Hepatic stellate cell (primary cell): ENCODE results near the gene SF3B5.
"Not testable (repeated sequence)": the region's sequence is repeated elsewhere in the genome, so short reads cannot be mapped to it uniquely, and the experiment has no call there.

Experiments used
- DNase-seq: peaks from one replicate; pipeline ENCODE4 v3.0.0; 2011; ENCODE audit warnings: low spot score

SF3B5 gene

GRCh38 chr6:144063744-144064401 is 31.5 kb downstream of the SF3B5 start:
- peak; percentile 62 for DNase-seq

GRCh38 chr6:144063246-144063743 is 32.1 kb downstream of the SF3B5 start:
- no peak for DNase-seq

- no peak for DNase-seq
Measured at GRCh38 chr6:144062786-144063185, 32.6 kb downstream of the SF3B5 start.

GRCh38 chr6:144059139-144059538 is 36.2 kb downstream of the SF3B5 start:
- no peak for DNase-seq

DNA sequence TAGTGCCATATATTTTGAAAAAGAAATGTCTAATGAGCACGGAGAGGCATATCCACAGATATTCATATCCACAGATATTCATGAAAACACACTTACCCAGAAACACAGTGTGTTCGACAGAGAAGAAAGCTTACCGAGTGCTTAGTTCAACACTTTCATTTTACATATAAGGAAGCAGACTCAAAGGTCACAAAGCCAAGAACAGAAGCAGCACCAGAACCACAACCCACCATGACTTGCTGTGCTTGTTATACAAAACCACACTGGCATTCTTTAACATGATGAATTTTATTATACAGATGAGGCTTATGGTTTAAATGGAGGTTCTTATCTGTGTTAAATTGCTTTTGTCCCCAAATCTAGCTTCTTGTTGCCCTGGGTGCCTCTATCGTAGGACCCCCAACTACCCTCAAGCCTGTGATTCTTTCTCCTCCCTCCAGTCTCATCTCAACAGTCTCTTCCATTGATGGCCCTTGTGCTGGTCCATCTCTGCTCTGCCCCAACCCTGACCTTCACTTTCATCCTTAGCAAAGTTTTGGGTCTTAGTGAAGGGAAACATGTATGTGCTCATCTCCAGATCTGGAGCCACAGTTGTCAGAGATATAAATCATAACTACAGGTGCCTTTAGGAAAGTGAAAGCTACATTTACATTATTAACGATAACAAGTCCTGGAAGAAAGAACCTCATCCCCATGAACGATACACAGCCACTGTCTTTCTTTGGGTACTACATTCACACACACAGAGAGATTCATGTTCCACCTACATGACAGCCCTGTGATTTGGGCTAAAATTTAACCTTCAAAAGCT is 40.0 kb downstream of the SF3B5 start:
- DNase-seq, result no peak

- DNase-seq, result no peak
Measured at GRCh38 chr6:144053601-144054000, 41.8 kb downstream of the SF3B5 start.

DNA sequence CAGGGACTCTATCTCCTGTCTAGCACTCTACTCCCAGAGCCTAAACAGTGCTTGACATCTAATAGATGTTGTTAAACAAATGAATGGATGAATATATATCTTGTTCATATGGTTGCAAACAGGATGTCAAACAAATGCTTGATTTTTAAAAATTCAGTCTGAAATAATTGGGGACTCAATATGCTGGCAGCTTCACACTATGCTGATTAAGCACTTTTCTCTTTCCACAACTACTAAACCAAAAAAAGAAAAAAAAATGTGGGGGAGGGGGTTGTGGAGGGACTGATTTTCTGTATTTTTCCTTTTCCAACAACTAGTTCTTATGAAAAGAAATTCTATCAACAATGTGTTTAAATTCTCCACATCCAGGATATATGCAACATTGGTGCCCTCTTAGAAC is 42.9 kb downstream of the SF3B5 start:
- DNase-seq, result no peak

DNA sequence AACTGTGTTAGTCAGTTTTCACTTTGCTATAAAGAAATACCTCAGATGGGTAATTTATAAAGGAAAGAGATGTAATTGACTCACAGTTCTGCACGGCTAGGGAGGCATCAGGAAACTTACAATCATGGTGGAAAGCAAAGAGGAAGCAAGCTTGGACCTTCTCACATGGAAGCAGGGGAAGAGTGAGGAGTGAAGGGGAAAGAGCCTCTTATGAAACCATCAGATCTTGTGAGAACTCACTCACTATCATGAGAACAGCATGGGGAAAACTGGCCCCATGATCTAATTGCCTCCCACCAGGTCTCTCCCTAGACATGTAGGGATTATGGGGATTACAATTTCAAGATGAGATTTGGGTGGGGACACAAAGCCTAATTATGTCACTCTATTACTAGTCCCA is 46.0 kb downstream of the SF3B5 start:
- DNase-seq, result no peak

- no peak for DNase-seq
Measured at GRCh38 chr6:144047688-144048087, 47.7 kb downstream of the SF3B5 start.

- DNase-seq, result not testable (repeated sequence)
Measured at GRCh38 chr6:144046672-144047071, 48.7 kb downstream of the SF3B5 start.

- DNase-seq, result not testable (repeated sequence)
Measured at GRCh38 chr6:144044989-144045388, 50.4 kb downstream of the SF3B5 start.
